Measurements from ENCODE around the gene DDR1. TPM values are rescaled to one million over a fixed set of nuclear protein-coding genes. Genes with fewer than 3 reads are reported as not detected.

The DDR1 gene
- total RNA-seq, 2 donors from 2014 or later: 140 to 151 TPM

DNA sequence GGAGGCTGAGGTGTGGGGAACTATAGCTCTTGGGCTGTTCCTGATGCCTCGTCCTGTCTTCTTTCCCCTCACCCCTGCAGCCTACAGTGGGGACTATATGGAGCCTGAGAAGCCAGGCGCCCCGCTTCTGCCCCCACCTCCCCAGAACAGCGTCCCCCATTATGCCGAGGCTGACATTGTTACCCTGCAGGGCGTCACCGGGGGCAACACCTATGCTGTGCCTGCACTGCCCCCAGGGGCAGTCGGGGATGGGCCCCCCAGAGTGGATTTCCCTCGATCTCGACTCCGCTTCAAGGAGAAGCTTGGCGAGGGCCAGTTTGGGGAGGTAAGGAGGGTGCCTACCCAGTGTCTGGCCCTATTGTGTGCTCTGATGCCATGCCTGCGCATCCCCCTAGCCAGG is 12.2 kb downstream of the DDR1 start:
- Histone ChIP-seq H3K27ac (ENCODE audit: low read depth, low read length) (no peak overlapping the region), H3K9ac (ENCODE audit: extremely low read depth, low read length, poor library complexity, severe bottlenecking) (no peak overlapping the region), H3K4me1 (ENCODE audit: control insufficient read depth, insufficient read depth, low read length) (no peaks in the 10 kb centered on the region), H3K4me3 (ENCODE audit: low read length) (no peak overlapping the region), H3K9me3 (ENCODE audit: control insufficient read depth, low read length) (no peaks in the 10 kb centered on the region), H3K27me3 (ENCODE audit: control insufficient read depth, insufficient read depth, low read length, poor library complexity, severe bottlenecking) (no peaks in the 10 kb centered on the region), H3K36me3 (ENCODE audit: control insufficient read depth, insufficient read depth, low read length) (peaks cover 37% of the 10 kb centered on the region)
- Mint-ChIP-seq H3K27ac (no peak overlapping the region), H3K4me3 (no peak overlapping the region), H3K4me1 (peaks cover 3% of the 10 kb centered on the region), H3K27me3 (ENCODE audit: insufficient read depth) (no peaks in the 10 kb centered on the region), H3K36me3 (ENCODE audit: low read depth) (peaks cover 56% of the 10 kb centered on the region), H3K9me3 (no peaks in the 10 kb centered on the region)
- no peak for TF ChIP-seq CTCF (conservative IDR thresholded peaks at IDR 0.05)
- DNase-seq: no peak
- WGBS, 2 experiments (ENCODE audit: insufficient coverage in 1 of 2, insufficient read length in 1 of 2): 82 to 90% methylated on average over 3 to 13 of the region's 13 CpGs

- WGBS, 2 experiments (ENCODE audit: insufficient coverage in 1 of 2, insufficient read length in 1 of 2): 91 to 100% methylated on average over 4 to 16 of the region's 16 CpGs
- H3K27me3 Mint-ChIP-seq (ENCODE audit: insufficient read depth): no peaks in the 10 kb centered on the region
Measured at GRCh38 chr6:30897882-30898281, 13.6 kb downstream of the DDR1 start.

DNA sequence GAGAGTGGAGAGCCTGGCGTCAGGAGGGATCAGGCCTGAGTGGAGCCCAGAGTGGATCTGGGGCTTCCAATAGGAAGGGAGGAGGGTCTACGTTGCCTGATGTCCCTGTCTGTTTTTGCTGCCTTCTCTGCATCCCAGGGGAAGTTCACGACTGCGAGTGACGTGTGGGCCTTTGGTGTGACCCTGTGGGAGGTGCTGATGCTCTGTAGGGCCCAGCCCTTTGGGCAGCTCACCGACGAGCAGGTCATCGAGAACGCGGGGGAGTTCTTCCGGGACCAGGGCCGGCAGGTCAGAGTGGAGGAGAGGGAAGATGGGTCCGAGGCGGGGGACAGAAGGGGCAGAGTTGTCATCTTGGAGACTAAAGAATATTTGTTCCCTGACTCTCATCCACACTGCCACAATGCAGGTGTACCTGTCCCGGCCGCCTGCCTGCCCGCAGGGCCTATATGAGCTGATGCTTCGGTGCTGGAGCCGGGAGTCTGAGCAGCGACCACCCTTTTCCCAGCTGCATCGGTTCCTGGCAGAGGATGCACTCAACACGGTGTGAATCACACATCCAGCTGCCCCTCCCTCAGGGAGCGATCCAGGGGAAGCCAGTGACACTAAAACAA is 14.5 kb downstream of the DDR1 start:
- no peaks in the 10 kb centered on the region for H3K9me3 Mint-ChIP-seq

More at GRCh38 chr6:30897882-30898281, 13.6 kb downstream of the DDR1 start:
- H3K4me3 ChIP-seq (ENCODE audit: low read length): no peak overlapping the region
- H3K36me3 ChIP-seq (ENCODE audit: control insufficient read depth, insufficient read depth, low read length): peaks cover 30% of the 10 kb centered on the region
- no peak overlapping the region for H3K27ac ChIP-seq (ENCODE audit: low read depth, low read length)
- no peaks in the 10 kb centered on the region for H3K9me3 ChIP-seq (ENCODE audit: control insufficient read depth, low read length)
- H3K4me1 ChIP-seq (ENCODE audit: control insufficient read depth, insufficient read depth, low read length): no peaks in the 10 kb centered on the region
- peaks cover 48% of the 10 kb centered on the region for H3K36me3 Mint-ChIP-seq (ENCODE audit: low read depth)
- H3K27ac Mint-ChIP-seq: no peak overlapping the region
- TF ChIP-seq CTCF (conservative IDR thresholded peaks at IDR 0.05): peak; percentile 27
- no peak overlapping the region for H3K9ac ChIP-seq (ENCODE audit: extremely low read depth, low read length, poor library complexity, severe bottlenecking)
- DNase-seq: no peak
- H3K4me1 Mint-ChIP-seq: no peaks in the 10 kb centered on the region
- no peaks in the 10 kb centered on the region for H3K27me3 ChIP-seq (ENCODE audit: control insufficient read depth, insufficient read depth, low read length, poor library complexity, severe bottlenecking)
- H3K4me3 Mint-ChIP-seq: no peak overlapping the region
- H3K9me3 Mint-ChIP-seq: no peaks in the 10 kb centered on the region

More for the DNA sequence above, 14.5 kb downstream of the DDR1 start:
- WGBS, 2 experiments (ENCODE audit: insufficient coverage in 1 of 2, insufficient read length in 1 of 2): 86 to 89% methylated on average over 9 to 23 of the region's 23 CpGs
- H3K36me3 Mint-ChIP-seq (ENCODE audit: low read depth): peaks cover 47% of the 10 kb centered on the region
- H3K27ac ChIP-seq (ENCODE audit: low read depth, low read length): no peak overlapping the region
- no peak overlapping the region for H3K27ac Mint-ChIP-seq
- no peaks in the 10 kb centered on the region for H3K27me3 ChIP-seq (ENCODE audit: control insufficient read depth, insufficient read depth, low read length, poor library complexity, severe bottlenecking)
- no peak for TF ChIP-seq CTCF (conservative IDR thresholded peaks at IDR 0.05)
- H3K9ac ChIP-seq (ENCODE audit: extremely low read depth, low read length, poor library complexity, severe bottlenecking): no peak overlapping the region
- H3K4me1 Mint-ChIP-seq: no peaks in the 10 kb centered on the region
- H3K4me1 ChIP-seq (ENCODE audit: control insufficient read depth, insufficient read depth, low read length): no peaks in the 10 kb centered on the region
- H3K4me3 Mint-ChIP-seq: no peak overlapping the region
- no peaks in the 10 kb centered on the region for H3K9me3 ChIP-seq (ENCODE audit: control insufficient read depth, low read length)
- no peaks in the 10 kb centered on the region for H3K27me3 Mint-ChIP-seq (ENCODE audit: insufficient read depth)
- no peak overlapping the region for H3K4me3 ChIP-seq (ENCODE audit: low read length)
- H3K36me3 ChIP-seq (ENCODE audit: control insufficient read depth, insufficient read depth, low read length): peaks cover 26% of the 10 kb centered on the region
- DNase-seq: no peak
